Raji (cell line): ENCODE data around the gene P3H2.

Source experiments
- POLR2A ChIP-seq: IDR thresholded peaks from 2 replicates; pipeline ENCODE4 v1.6.1; 2011; ENCODE audit warnings: low read depth, low read length, control low read depth; ENCODE audit not compliant: insufficient read depth

P3H2 gene

DNA sequence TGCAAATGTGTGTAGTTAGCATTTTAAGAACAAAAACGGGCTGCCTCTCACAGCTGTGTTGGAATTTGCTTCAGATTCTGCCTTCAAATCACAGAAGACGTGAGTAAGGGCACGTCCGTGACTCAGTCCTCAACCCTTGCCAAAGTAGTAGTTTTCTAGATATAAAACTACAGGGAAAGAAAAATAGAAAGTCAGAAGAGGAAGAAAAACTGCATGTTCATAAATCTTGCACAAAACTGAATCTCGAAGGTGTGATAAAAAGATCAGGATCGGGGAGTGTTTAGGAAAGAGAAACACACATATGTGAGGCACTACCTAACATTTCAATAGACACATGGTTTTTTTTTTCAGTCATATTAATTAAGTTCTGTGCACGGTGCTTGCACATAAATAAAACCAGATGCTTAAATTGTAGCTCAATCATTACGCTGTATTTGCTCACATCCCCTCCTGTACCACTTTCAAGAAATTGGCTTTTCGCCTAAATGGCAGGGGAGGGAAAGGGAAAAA lies 71.7 kb downstream of the P3H2 start:
- no peak for TF ChIP-seq POLR2A

DNA sequence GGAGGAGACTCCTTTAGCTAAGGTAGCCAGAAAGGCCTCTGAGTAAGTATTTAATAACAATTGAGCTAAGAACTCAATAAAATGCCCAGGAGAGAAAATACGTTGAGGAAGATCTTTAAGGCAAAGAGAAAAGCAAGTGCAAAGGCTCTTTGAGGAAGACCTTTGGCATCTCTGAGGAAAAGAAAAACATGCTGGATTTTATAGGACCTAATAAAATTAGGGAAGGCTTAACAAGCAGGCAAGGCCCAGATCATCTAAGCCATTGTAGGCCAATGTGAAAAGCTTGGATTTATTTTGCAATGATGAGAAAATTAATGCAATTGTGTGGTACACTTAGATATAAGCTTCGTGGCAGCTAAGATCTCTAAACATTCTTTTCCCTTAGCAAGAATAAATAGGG lies 75.7 kb downstream of the P3H2 start:
- no peak for TF ChIP-seq POLR2A

DNA sequence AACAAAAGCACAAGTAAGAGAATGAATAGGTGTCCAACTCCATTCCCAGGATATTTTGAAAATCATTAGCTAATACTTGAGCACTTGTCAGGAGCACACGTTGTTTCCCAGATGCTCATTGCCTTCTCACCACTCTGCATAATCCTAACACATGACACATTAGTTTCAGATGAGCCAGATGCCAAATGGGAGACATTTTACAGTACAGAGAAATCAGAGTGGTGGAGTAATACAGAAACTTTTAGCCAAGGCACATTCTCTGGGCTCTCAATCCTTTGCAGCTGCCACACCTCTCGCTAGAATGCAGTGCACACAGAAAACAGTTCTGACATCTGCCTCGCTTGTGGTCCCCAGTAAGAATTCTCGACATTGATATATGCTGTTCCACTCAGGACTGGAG lies 76.6 kb downstream of the P3H2 start:
- no peak for TF ChIP-seq POLR2A

DNA sequence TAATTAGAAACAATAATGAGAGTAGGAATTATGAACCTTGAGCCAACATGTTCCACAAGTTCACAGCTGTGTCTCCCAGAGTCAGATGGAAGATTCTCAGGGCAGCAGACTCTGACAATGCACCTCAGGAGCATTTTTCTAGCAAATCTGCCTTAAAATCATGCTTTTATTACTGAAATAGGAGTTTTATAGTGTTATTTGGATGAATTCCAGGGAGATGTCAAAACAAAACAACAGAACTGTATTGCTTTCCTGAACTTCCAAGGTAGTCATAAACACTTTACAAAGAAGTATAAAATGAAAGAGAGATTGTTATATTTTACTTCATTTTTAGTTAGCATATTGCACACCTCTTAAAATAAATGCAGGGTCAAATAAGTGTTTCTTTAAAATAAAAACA lies 77.0 kb downstream of the P3H2 start:
- TF ChIP-seq POLR2A, result no peak

DNA sequence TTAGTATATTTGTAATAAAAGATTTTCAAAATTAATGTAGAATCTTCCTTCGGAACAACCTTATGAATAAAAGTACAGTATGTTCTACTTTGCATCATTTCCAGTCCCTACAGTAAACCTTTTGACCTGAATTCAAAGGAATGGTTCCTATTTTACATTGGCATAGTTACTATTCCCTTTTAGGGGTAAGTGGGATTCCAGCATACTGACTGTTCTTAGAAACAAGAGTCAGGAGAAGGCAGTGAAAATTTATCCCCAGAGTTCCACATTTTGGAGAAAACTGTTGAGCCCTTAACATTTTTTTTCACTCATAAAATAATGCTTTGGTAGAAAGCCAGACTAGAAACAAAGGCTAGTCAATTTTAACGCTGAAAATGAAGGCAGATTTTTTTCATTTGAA lies 78.1 kb downstream of the P3H2 start:
- no peak for TF ChIP-seq POLR2A

DNA sequence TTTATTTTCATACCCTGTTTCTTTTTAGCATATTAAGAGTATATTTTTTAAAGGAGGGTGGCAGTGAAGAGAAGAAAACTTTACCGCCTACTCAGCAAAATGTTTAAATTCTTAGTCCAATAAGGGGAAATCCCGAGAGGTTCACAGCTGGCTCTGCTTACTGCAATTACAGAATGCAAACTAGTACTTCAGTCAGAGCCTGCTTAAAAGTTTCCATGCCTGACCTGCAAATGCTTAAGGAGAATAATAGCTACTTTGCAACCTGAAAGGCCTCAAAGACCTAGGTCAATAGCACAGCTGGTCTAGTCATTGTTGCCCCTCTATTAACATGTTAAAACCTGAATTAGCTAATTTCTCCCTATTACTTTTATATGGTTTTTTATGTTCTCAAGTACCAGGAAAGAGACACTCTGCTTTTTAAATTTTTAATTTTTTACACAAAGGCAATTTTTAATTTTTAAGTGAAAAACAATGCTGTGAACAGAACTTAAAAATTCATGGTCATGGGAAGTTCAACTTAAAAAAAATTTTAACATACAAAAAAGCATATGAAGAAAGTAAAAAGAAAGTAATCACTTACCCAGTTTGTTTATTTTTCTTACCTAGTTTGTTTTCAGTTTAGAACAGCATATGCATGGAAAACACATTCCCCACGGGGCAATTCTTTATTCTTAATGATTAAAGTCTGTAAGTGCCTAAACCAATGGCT lies 79.2 kb downstream of the P3H2 start:
- no peak for TF ChIP-seq POLR2A

DNA sequence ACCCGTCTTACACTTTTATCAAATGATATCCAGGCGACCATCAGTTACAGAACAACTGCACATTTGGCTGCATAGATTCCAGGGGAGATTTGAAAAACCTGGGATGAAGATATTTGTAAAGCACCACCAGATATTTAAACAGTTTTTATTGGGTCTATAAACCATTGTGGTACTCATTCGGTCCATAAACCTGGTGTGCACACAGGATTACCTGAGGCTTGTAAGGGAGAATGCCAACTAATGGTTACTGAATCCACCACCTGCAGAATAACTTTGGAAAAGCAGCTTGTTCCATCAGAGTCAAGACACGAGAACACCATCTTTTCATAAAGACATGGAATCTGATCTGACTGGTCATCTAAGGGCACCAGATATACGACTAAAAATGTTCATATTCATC lies 80.6 kb downstream of the P3H2 start:
- no peak for TF ChIP-seq POLR2A

DNA sequence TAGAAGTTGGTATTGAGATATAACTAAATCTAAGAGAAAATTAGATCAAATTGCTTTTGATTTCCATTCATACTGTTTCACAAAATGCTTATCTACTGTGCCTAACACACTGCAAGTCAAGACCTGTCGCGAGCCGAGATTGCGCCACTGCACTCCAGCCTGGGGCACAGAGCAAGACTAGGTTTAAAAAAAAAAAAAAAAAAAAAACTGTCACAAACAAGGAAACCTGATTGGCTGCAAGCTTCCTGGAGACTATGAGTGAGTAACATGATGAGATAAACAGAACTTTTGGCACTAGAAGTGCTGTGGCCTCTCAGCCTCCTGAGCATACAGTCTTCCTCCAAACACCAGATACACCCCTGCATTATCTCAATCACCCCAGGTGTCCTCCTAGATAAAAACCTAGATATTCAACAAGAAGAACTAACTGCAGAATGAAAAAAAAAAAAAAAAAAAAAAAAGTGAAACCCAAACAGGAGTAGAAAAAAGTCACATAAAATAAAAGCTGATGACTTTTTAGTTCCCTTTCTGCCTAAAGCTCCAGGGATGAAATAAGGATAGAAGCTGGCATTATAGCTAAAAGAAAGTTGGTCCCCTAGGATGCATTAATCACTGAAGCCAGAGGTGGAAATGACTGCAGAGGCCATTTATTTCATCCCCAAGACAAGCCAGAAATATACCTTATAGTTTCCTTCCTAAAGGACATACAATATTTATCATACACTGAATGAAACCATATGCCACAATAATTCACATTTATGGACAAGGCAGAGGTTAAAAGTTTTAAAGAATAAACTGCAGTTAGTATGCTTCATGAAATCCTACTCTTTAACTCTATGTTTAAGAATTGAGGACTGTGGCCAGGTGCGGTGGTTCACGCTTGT lies 82.4 kb downstream of the P3H2 start:
- no peak for TF ChIP-seq POLR2A

DNA sequence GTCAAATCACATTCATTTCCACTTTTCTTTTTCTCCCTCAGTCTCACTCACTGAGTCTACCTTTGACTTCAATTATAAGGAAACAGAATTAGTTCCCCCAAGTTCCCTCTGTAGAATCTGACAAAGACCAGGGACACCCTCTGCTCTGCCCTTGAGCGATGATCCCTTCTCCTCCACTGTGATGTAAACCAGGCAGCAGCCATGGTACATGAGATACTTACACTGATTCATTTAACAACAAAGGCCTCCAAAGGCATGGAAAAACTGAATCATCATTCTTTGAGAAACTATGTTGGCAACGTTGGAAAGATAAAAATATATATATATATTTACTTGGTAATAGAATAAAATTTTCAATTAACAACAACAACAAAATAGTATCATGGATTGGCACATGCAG lies 84.1 kb downstream of the P3H2 start:
- TF ChIP-seq POLR2A, result no peak

DNA sequence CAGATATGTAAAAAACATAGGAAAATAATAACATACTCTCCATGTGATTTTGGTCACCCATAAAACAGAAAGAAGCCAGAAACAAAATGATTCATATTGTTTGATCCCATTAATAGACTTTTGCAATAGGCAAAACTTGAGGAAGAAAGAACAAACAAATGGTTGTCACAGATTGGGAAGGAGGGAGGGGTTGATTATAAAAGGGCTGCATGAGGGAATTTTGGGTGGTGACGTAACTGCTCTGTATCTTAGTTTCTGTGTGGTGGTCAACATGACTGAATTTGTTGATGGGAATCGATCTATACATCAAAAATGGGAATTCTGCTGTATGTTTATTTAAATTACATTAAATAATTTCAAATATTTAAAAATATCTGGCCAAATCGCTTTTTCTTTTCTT lies 86.3 kb downstream of the P3H2 start:
- TF ChIP-seq POLR2A, result no peak

DNA sequence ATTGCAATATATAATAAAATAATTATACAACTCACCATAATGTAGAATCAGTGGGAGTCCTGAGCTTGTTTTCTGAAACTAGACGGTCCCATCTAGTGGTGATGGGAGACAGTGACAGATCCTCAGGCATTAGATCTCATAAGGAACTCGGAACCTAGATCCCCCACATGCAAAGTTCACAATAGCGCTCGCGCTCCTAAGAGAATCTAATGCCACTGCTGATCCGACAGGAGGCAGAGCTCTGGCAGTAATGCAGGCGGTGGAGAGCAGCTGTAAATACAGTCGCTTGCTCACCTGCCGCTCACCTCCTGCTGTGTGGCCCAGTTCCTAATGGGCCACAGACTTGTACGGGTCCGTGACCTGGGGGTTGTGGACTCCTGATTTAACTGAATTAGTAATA lies 87.8 kb downstream of the P3H2 start:
- TF ChIP-seq POLR2A, result no peak

DNA sequence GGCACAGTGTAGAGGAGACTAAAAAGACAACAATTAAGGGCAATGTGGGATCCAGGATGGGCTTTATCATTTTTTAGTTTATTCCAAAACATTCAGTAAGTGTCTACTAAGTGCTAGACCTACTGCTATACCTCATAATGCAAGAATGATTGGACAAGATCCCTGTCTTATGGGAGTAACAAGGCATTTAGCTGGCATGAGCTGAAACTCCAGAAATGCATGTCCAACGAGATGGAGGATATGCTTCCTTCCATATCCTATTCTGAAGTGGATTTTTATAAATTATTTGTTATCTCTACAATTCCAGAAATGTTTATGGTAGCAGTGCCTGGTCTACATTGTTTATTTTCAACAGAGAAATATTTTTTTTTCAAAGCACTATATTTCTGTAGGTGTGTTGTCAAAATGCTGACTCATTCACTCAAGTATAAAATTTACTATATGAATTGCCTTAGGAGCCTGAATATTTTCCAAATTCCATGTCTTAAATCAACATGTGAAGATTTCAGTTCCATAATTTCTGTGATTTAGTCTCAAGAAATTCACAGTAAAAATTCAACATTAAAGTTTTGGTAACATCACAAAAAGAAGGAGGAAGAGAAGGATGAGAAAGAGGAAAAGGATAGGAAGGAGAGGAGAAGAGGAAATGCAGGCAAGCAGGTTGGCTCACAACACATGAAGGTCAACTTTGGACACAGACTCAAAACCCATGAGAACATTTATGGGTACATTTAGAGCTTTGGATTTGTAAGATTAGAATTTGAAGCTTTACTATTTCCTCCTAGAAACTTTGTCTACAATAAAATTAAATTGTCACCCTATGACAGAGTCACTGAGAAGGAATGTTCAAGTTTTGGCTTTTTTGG lies 88.6 kb downstream of the P3H2 start:
- TF ChIP-seq POLR2A, result no peak

DNA sequence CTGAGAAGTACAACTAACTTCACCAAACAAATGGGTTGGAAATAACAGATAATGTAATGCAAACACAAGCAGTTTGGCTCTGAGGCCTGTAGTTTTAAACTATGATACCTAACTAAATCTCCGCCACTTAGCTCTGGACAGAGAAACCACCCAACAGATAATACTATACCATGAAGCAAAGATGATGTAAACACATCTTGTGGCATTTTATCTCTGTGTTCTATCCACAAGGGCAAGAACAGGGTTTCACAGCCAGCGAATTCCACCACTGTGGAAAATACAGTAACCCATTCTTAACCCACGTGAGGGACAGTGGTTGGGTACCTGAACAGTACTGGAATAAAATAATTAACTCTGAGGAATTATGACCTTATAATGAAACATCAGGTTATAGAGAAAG lies 93.6 kb downstream of the P3H2 start:
- no peak for TF ChIP-seq POLR2A

DNA sequence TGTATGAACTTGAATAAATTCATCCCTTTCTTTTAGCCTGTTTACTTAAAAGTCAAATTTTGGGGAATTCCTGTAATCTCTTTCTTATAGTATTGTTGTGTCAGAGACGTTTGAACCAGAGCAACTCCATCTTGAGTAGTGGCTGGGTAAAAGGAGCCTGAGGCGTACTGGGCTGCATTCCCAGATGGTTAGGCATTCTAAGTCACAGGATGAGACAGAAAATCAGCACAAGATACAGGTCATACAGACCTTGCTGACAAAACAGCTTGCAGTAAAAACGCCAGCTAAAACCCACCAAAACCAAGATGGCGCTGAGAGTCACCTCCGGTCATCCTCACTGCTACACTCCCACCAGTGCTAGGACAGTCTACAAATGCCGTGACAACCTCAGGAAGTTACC lies 94.5 kb downstream of the P3H2 start:
- no peak for TF ChIP-seq POLR2A

DNA sequence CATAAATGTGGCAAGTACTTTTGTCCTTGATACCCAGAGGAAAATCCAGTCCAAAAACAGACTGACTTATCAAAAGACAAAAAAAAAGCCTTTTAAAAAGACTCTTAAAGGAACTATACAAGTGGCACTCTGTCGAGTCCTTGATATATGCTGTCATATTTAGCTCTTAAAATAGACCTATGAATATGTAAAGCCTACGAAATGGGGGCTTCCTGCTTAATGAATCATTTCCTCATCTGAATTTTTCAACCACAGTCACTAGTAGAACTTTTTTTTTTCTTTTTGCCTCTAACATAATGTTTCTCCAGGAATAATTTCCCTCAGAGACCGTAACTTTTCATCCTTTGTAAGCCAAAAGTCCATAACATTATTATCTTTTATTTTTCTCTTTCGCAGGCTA lies 95.8 kb downstream of the P3H2 start:
- no peak for TF ChIP-seq POLR2A
